BLaER1 treated with 17β-estradiol and CSF1 and Interleukin-3, amounts not matched to agents 10 nM and 100 nM (cell line): ENCODE results near the gene UBE2H.

ENCODE experiments used
- H3K27ac ChIP-seq, 11 experiments: shearing (Covaris generic); formaldehyde crosslinking; 2 replicates each; pipeline ENCODE4 v1.8.1; 2022
- H3K27me3 ChIP-seq, 11 experiments: shearing (Covaris generic); formaldehyde crosslinking; 2 replicates each; pipeline ENCODE4 v1.8.1; 2022
- H3K36me3 ChIP-seq, 11 experiments: shearing (Covaris generic); formaldehyde crosslinking; 2 replicates each; pipeline ENCODE4 v1.8.1; 2022
- H3K4me1 ChIP-seq, 10 experiments: shearing (Covaris generic); formaldehyde crosslinking; 2 replicates each; pipeline ENCODE4 v1.8.1; 2022
- H3K4me2 ChIP-seq, 11 experiments: shearing (Covaris generic); formaldehyde crosslinking; 2 replicates each; pipeline ENCODE4 v1.8.1; 2022
- H3K4me3 ChIP-seq, 10 experiments: shearing (Covaris generic); formaldehyde crosslinking; 2 replicates each; pipeline ENCODE4 v1.8.1; 2022
- H3K9ac ChIP-seq, 11 experiments: shearing (Covaris generic); formaldehyde crosslinking; 2 replicates each; pipeline ENCODE4 v1.8.1; 2022
- H3K9me3 ChIP-seq, 11 experiments: shearing (Covaris generic); formaldehyde crosslinking; replicated peaks in 1 of 11; 2 replicates each; pipeline ENCODE4 v1.8.1; 2022
- H4K20me1 ChIP-seq, 11 experiments: shearing (Covaris generic); formaldehyde crosslinking; 2 replicates each; pipeline ENCODE4 v1.8.1; 2022
- Cebpa-rat ChIP-seq, 11 experiments: shearing (Covaris generic); IDR thresholded peaks; 2 replicates each; pipeline ENCODE4 v1.8.1; 2022

UBE2H gene

DNA sequence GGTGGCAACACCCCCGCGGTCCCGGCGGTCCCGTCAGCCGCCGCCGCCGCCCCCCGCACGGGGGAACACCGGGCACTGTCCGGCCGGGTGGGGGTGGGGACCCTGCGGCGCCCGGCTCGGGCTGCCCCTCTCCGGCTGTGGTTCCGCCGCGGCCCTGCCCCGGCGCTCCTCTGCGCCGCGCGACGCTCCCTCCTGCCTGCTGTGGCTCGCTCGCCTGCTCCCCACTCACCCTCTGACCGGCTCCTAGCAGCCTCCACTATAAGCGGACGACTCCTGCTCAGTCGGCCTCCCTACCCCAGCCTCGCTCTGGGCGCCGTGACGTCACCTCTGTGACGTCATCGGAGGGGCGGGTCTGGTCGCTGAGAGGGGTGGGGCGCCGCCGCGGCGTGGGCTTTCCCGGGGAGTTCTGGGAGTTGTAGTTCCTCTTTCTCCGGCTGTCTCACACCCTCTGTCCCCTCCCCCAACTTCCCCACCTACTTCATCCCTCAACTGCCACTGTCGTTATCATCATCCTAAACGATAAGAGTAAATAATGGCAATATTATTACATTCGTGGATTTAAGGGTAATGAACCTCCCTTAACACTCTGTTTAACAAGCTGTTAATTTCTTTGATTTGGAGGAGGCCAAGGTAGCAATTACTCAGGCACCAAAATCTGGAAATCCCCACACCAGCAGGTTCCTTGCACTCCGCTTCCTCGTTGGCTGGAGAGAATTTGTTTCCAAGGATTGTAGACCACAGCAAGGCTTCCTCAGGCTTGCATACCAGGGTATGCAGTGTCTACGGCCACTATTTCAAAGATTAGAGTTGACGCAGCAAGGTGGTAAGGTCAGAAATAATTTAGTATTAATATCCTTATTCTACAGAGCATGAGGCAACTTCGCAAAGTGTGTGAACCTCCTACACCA is at the start of gene UBE2H:
TSS of gene UBE2H (minus strand) at position 308 of the 908 bp plus-strand sequence. CDS start 405 bp downstream, outside the sequence.
- Histone ChIP-seq H3K27me3 (no peaks in the 10 kb centered on the region), H3K4me2 (peak within 1 kb of the TSS; percentile 90 to 100 (median 96)), H3K4me1 (peaks cover 25 to 40% (median 30%) of the 10 kb centered on the region in 10 experiments), H3K4me3 (peak within 1 kb of the TSS; percentile 87 to 100 (median 97)), H4K20me1 (peaks cover 8 to 34% (median 14%) of the 10 kb centered on the region in 11 experiments; a peak in 20 of 22 replicates), H3K9me3 (no peaks in the 10 kb centered on the region), H3K9ac (peak within 1 kb of the TSS; percentile 92 to 99 (median 97)), H3K27ac (peak within 1 kb of the TSS; percentile 88 to 98 (median 93)), H3K36me3 (peaks cover 0 to 6% (median 0%) of the 10 kb centered on the region in 11 experiments; a peak in 5 of 22 replicates)
- no peak for TF ChIP-seq Cebpa-rat (IDR thresholded peaks at IDR 0.05)

DNA sequence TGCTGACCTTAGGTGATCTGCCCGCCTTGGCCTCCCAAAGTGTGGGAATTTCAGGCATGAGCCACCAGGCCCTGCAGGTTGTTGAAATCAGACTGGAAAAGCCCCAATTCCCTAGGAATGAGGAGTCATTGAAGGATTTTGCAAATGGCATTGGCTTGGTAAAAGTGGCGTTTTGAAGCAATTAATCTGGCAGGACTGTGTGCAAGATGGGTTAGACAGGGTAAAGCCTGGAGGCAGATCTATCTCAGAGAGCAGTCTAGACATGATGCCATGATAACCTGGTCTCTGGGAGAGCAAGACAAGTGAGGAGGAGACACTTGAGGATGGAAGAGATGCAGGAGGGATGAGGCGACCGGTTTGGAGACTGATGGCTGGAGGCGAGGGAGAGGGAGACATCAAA is 45.7 kb upstream of the UBE2H start:
- no peaks in the 10 kb centered on the region for H4K20me1 ChIP-seq
- no peak overlapping the region for H3K4me2 ChIP-seq
- no peaks in the 10 kb centered on the region for H3K9me3 ChIP-seq
- no peaks in the 10 kb centered on the region for H3K27me3 ChIP-seq
- H3K36me3 ChIP-seq, result no peaks in the 10 kb centered on the region
- no peaks in the 10 kb centered on the region for H3K4me1 ChIP-seq
- H3K4me3 ChIP-seq, result no peak overlapping the region
- H3K27ac ChIP-seq, result no peak overlapping the region
- TF ChIP-seq Cebpa-rat (IDR thresholded peaks at IDR 0.05), result no peak
- H3K9ac ChIP-seq, result no peak overlapping the region

DNA sequence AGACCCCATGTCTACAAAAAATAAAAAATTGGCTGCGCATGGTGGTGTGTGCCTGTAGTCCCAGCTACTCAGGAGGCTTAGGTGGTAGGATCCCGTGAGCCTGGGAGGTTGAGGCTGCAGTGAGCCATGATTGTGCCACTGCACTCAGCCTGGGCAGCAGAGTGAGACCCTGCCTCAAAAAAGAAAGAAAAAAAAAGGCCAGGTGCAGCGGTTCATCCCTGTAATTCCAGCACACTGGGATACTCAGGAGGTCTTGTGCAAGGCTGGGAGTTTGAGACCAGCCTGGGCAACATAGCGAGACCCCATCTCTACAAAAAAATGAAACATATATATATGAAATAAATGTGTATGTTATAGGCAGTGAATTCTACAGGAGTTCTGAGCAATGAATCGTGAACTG is 44.5 kb upstream of the UBE2H start:
- Histone ChIP-seq H3K4me1 (no peaks in the 10 kb centered on the region), H3K27me3 (no peaks in the 10 kb centered on the region), H3K27ac (no peak overlapping the region), H3K4me3 (no peak overlapping the region), H3K9me3 (no peaks in the 10 kb centered on the region), H4K20me1 (no peaks in the 10 kb centered on the region), H3K9ac (no peak overlapping the region), H3K4me2 (no peak overlapping the region), H3K36me3 (no peaks in the 10 kb centered on the region)
- no peak for TF ChIP-seq Cebpa-rat (IDR thresholded peaks at IDR 0.05)

DNA sequence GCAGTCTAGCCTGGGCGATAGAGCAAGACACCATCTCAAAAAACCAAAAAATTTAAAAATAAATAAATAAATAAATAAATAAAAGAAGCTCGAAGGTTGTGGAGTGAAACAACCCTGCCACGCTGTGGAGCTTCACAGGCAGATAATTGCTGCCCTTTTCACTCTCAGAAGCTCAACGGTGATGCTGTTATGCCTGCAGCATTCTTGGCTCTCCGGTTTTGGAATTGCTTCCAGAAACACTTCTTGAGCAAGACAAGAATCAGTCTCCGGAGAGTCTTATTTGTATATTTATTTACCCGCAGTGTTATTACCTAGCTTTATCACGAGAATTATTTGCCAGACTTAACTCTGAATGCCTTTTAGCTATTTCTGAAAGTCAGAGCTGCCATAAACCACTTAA is 40.5 kb upstream of the UBE2H start:
- TF ChIP-seq Cebpa-rat (IDR thresholded peaks at IDR 0.05), result no peak
- Histone ChIP-seq H3K4me3 (no peak overlapping the region), H3K27ac (no peak overlapping the region), H3K4me1 (peaks cover 10 to 29% (median 24%) of the 10 kb centered on the region in 10 experiments), H4K20me1 (0 out of 22 replicates have a peak, but pooled peaks cover 0 to 6% (median 0%) of the 10 kb centered on the region in 11 experiments), H3K4me2 (no peak overlapping the region), H3K36me3 (no peaks in the 10 kb centered on the region), H3K9me3 (no peaks in the 10 kb centered on the region), H3K27me3 (no peaks in the 10 kb centered on the region), H3K9ac (no peak overlapping the region)

DNA sequence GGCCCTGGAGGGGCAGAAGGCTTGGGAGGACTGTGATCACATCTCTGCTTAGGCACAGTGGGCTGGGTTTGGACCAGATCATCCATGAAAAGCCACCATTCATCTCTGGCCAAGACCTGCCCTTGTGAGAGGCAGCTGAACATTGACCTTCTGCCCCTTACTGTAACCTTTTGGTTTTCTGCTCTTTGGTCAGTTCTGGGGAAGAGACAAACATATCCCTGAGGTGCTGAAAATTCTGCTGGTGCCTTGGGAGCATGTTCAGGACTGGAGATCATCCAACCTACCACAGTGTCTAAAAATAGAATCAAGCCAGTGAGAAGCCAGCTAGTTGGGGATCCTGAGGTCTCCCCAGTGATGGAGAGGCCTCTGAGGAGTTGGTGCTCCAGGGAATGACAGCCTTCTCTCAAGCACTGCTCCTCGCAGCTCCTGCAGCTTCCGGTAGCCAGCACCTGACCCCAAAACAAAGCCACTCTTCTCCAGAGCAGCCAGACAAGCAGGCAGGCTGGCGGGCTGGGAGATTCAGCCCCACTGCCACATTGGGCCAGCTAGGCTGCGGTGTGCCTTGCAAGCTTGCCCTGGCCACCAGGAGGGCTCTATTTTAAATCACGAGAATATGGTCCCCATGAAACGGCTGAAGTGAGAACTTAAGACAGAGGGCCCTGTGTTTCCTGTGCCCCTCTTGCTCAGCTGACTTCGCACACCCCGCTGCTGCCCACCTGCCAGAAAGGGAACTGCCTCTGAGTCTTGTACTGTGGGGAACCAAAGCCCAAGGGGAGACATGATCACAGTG is 37.8 kb upstream of the UBE2H start:
- Histone ChIP-seq H3K4me2 (peak overlapping the region; percentile 25 to 83 (median 64)), H4K20me1 (0 out of 22 replicates have a peak, but pooled peaks cover 0 to 6% (median 0%) of the 10 kb centered on the region in 11 experiments), H3K36me3 (no peaks in the 10 kb centered on the region), H3K4me3 (no peak overlapping the region), H3K4me1 (peaks cover 10 to 29% (median 24%) of the 10 kb centered on the region in 10 experiments), H3K27ac (no peak overlapping the region), H3K27me3 (no peaks in the 10 kb centered on the region), H3K9me3 (no peaks in the 10 kb centered on the region), H3K9ac (peak overlapping the region in 1 of 11 experiments; percentile 26; a peak in 1 of 22 replicates)
- no peak for TF ChIP-seq Cebpa-rat (IDR thresholded peaks at IDR 0.05)

DNA sequence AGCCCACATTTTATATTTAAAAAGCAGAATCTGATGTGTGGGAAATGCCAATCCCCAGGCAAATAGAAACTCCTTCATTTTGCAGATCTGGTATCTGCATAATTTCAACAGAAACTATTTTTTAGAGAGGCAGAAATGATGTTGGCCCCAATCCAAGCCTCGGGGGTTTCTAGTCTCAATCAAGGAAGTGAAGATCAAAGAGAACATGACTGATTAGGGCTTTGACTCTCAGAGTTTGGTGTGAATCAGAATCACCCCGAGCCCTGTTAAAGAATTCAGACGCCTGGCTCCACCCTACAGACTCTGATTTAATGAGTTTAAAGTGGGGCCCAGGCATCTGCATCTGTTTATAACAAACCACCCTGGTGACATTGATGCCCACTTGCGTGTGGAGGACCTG is 36.7 kb upstream of the UBE2H start:
- Histone ChIP-seq H3K4me3 (no peak overlapping the region), H3K27ac (no peak overlapping the region), H4K20me1 (0 out of 22 replicates have a peak, but pooled peaks cover 0 to 6% (median 0%) of the 10 kb centered on the region in 11 experiments), H3K9ac (no peak overlapping the region), H3K36me3 (no peaks in the 10 kb centered on the region), H3K4me1 (peaks cover 10 to 29% (median 24%) of the 10 kb centered on the region in 10 experiments), H3K4me2 (peak overlapping the region in 8 of 11 experiments; percentile 26 to 83 (median 59); a peak in 12 of 22 replicates), H3K27me3 (no peaks in the 10 kb centered on the region), H3K9me3 (no peaks in the 10 kb centered on the region)
- no peak for TF ChIP-seq Cebpa-rat (IDR thresholded peaks at IDR 0.05)

DNA sequence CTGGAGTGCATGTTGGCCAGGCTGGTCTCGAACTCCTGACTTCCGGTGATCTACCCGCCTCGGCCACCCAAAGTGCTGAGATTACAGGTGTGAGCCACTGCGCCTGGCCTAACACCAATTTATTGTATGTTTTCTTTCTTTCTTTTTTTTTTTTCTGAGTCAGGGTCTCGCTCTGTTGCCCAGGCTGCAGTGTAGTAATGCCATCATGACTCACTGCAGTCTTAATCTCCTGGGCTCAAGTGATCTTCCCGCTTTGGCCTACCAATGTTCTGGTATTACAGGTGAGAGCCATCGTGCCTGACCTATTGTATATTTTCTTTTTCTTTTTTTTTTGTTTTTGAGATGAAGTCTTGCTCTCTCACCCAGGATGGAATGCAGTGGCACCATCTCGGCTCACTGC is 33.8 kb upstream of the UBE2H start:
- no peak overlapping the region for H3K9ac ChIP-seq
- no peak overlapping the region for H3K4me2 ChIP-seq
- 0 out of 22 replicates have a peak, but pooled peaks cover 0 to 6% (median 0%) of the 10 kb centered on the region in 11 experiments for H4K20me1 ChIP-seq
- no peak overlapping the region for H3K4me3 ChIP-seq
- no peak overlapping the region for H3K27ac ChIP-seq
- TF ChIP-seq Cebpa-rat (IDR thresholded peaks at IDR 0.05), result no peak
- H3K36me3 ChIP-seq, result no peaks in the 10 kb centered on the region
- H3K4me1 ChIP-seq, result peaks cover 10 to 24% (median 20%) of the 10 kb centered on the region in 10 experiments
- no peaks in the 10 kb centered on the region for H3K9me3 ChIP-seq
- H3K27me3 ChIP-seq, result no peaks in the 10 kb centered on the region

DNA sequence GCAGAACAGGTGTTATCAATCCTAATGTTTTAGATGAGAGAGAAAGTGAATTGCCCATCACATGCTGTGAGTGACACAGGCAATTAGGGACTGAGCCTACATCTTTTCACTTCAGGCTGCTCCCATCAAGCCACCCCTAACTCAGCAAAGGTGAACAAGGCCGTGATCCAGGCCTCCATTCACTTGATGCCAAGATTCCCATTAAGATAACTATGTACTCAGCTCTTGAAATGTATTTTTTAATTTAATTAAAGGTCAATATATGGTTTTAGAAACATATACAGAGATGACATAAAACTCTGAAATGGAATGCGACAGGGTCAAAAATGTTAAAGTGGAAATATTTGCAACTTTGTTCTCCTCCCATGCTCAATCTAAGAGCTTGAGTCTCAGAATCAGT is 27.9 kb upstream of the UBE2H start:
- Histone ChIP-seq H3K4me3 (no peak overlapping the region), H3K27me3 (no peaks in the 10 kb centered on the region), H3K36me3 (no peaks in the 10 kb centered on the region), H4K20me1 (no peaks in the 10 kb centered on the region), H3K4me1 (no peaks in the 10 kb centered on the region), H3K9me3 (no peaks in the 10 kb centered on the region), H3K27ac (no peak overlapping the region), H3K9ac (no peak overlapping the region), H3K4me2 (no peak overlapping the region)
- no peak for TF ChIP-seq Cebpa-rat (IDR thresholded peaks at IDR 0.05)

DNA sequence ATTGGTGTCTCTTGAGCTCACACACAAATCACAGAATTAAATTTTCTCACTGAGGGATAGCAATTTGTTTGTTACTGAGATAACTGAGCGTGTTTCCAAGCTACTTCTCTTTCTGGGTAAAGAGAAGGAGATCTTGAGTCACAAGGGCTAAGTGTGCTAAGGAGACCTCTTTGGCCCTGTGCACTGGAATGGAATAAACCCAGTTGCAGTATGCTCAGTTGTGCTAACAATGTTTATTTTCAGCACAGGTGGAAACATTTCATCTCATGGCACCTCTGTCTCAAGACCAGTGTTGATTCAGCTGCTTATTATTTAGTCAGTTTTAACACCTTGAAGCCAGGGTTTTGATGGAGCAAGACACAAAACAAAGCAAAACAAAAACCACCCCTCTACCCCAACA is 22.5 kb upstream of the UBE2H start:
- Histone ChIP-seq H3K9ac (no peak overlapping the region), H3K4me2 (no peak overlapping the region), H4K20me1 (no peaks in the 10 kb centered on the region), H3K4me1 (no peaks in the 10 kb centered on the region), H3K36me3 (no peaks in the 10 kb centered on the region), H3K27me3 (no peaks in the 10 kb centered on the region), H3K27ac (no peak overlapping the region), H3K4me3 (no peak overlapping the region), H3K9me3 (no peaks in the 10 kb centered on the region)
- TF ChIP-seq Cebpa-rat (IDR thresholded peaks at IDR 0.05), result no peak
